Hepatocyte (in vitro differentiated cells): ENCODE measurements around the gene CMTM4. TPM values are rescaled to one million over a fixed set of nuclear protein-coding genes. Genes with fewer than 3 reads are reported as not detected.

ENCODE experiments used
- DNase-seq: peaks from one replicate; pipeline ENCODE4 v3.0.0-alpha.2; 2016; ENCODE audit warnings: low spot score
- H2AFZ ChIP-seq: fragments of 200-600 bp; sonication (generic); 2 replicates; pipeline ENCODE4 v1.6.0; 2016; ENCODE audit warnings: antibody characterized with exemption, mild to moderate bottlenecking
- H3K27ac ChIP-seq: fragments of 200-600 bp; sonication (generic); 2 replicates; pipeline ENCODE4 v1.5.1; 2016; ENCODE audit warnings: mild to moderate bottlenecking
- H3K27me3 ChIP-seq: fragments of 200-600 bp; sonication (generic); 2 replicates; pipeline ENCODE4 v1.6.1; 2016
- H3K36me3 ChIP-seq: fragments of 200-600 bp; sonication (generic); replicated peaks from 2 replicates; pipeline ENCODE4 v1.5.1; 2016; ENCODE audit warnings: low read depth; ENCODE audit not compliant: insufficient read depth
- H3K4me1 ChIP-seq: fragments of 200-600 bp; sonication (generic); 2 replicates; pipeline ENCODE4 v1.5.1; 2016; ENCODE audit warnings: mild to moderate bottlenecking, moderate library complexity; ENCODE audit not compliant: insufficient read depth
- H3K4me2 ChIP-seq: fragments of 200-600 bp; sonication (generic); 2 replicates; pipeline ENCODE4 v1.6.0; 2016
- H3K4me3 ChIP-seq: fragments of 200-600 bp; sonication (generic); 2 replicates; pipeline ENCODE4 v1.5.1; 2016; ENCODE audit warnings: mild to moderate bottlenecking
- H3K79me2 ChIP-seq: fragments of 200-600 bp; sonication (generic); 2 replicates; pipeline ENCODE4 v1.6.0; 2017; ENCODE audit warnings: mild to moderate bottlenecking
- H3K9me2 ChIP-seq: fragments of 200-600 bp; sonication (generic); replicated peaks from 2 replicates; pipeline ENCODE4 v1.6.0; 2017; ENCODE audit warnings: mild to moderate bottlenecking; ENCODE audit not compliant: insufficient read depth
- H3K9me3 ChIP-seq: fragments of 200-600 bp; sonication (generic); 2 replicates; pipeline ENCODE4 v1.5.1; 2016; ENCODE audit warnings: low read depth, mild to moderate bottlenecking
- H4K20me1 ChIP-seq: fragments of 200-600 bp; sonication (generic); 2 replicates; pipeline ENCODE4 v1.6.0; 2016; ENCODE audit warnings: mild to moderate bottlenecking; ENCODE audit not compliant: insufficient read depth, poor library complexity, severe bottlenecking
- CTCF ChIP-seq: fragments of 200-600 bp; sonication (generic); IDR thresholded peaks from 2 replicates; pipeline ENCODE4 v1.5.1; 2016; ENCODE audit warnings: antibody characterized with exemption, mild to moderate bottlenecking; ENCODE audit not compliant: poor library complexity
- EZH2 ChIP-seq: fragments of 200-600 bp; sonication (generic); IDR thresholded peaks from 2 replicates; pipeline ENCODE4 v1.6.1; 2016; ENCODE audit warnings: antibody characterized with exemption, mild to moderate bottlenecking, borderline replicate concordance
- EZH2phosphoT487 ChIP-seq: fragments of 200-600 bp; sonication (generic); IDR thresholded peaks from one replicate; pipeline ENCODE4 v1.6.1; 2018; ENCODE audit warnings: antibody characterized with exemption, mild to moderate bottlenecking, low read depth, moderate library complexity; ENCODE audit not compliant: unreplicated experiment, severe bottlenecking
- WGBS: methylation state at CpG from one replicate; pipeline ENCODE4 v1.1.6; 2016; ENCODE audit warnings: low lambda C conversion rate; ENCODE audit errors: missing lambda C conversion rate; 5-methylcytosine and 5-hydroxymethylcytosine counted together
- polyA plus RNA-seq: library from polyadenylated mRNA; unstranded; fragments of >200 nt; fragmentation: Nextera tagmentation; extraction: Ambion mirVana; gene quantifications from 2 replicates; pipeline ENCODE4 v1.2.1, GENCODE V29; 2016
- total RNA-seq: library from RNA; depleted of rRNA; stranded (reverse); fragments of >200 nt; gene quantifications from 2 replicates; pipeline ENCODE4 v1.2.3, GENCODE V29; 2014

The CMTM4 gene
- total and polyA plus RNA-seq, 2 experiments from 2014 or later: 19.2 to 77.9 TPM

GRCh38 chr16:66649636-66650205 lies 46.8 kb downstream of the CMTM4 start:
- DNase-seq: peak; percentile 20
- no peaks in the 10 kb centered on the region for H3K9me2 ChIP-seq
- H3K4me1 ChIP-seq: no peaks in the 10 kb centered on the region
- H2AFZ ChIP-seq: no peak overlapping the region
- H3K27ac ChIP-seq: no peak overlapping the region
- H3K79me2 ChIP-seq: peaks cover 87% of the 10 kb centered on the region
- no peak overlapping the region for H3K4me3 ChIP-seq
- no peak overlapping the region for H3K4me2 ChIP-seq
- no peaks in the 10 kb centered on the region for H3K9me3 ChIP-seq
- no peaks in the 10 kb centered on the region for H3K36me3 ChIP-seq
- no peak for TF ChIP-seq EZH2phosphoT487
- TF ChIP-seq CTCF: no peak
- TF ChIP-seq EZH2: no peak
- WGBS: 80% methylated on average over 9 of the region's 9 CpGs
- no peaks in the 10 kb centered on the region for H3K27me3 ChIP-seq
- peaks cover 13% of the 10 kb centered on the region for H4K20me1 ChIP-seq

GRCh38 chr16:66649167-66649566 lies 47.4 kb downstream of the CMTM4 start:
- H3K27me3 ChIP-seq: no peaks in the 10 kb centered on the region
- H3K9me3 ChIP-seq: no peaks in the 10 kb centered on the region
- H3K4me3 ChIP-seq: no peak overlapping the region
- H3K36me3 ChIP-seq: no peaks in the 10 kb centered on the region
- H3K4me1 ChIP-seq: no peaks in the 10 kb centered on the region
- DNase-seq: no peak
- TF ChIP-seq CTCF (no peak), EZH2 (no peak), EZH2phosphoT487 (no peak)
- peaks cover 86% of the 10 kb centered on the region for H3K79me2 ChIP-seq
- no peak overlapping the region for H2AFZ ChIP-seq
- H4K20me1 ChIP-seq: peaks cover 13% of the 10 kb centered on the region
- 100% methylated on average over 2 of the region's 2 CpGs for WGBS
- no peak overlapping the region for H3K4me2 ChIP-seq
- H3K27ac ChIP-seq: no peak overlapping the region
- H3K9me2 ChIP-seq: no peaks in the 10 kb centered on the region

GRCh38 chr16:66647866-66648265 lies 48.7 kb downstream of the CMTM4 start:
- WGBS: 90% methylated on average over 1 of the region's 1 CpG

More at GRCh38 chr16:66647866-66648265, 48.7 kb downstream of the CMTM4 start:
- DNase-seq: no peak
- Histone ChIP-seq H3K9me2 (no peaks in the 10 kb centered on the region), H4K20me1 (peaks cover 13% of the 10 kb centered on the region), H3K4me2 (no peak overlapping the region), H3K4me1 (no peaks in the 10 kb centered on the region), H3K9me3 (no peaks in the 10 kb centered on the region), H3K36me3 (no peaks in the 10 kb centered on the region), H2AFZ (no peak overlapping the region), H3K27ac (no peak overlapping the region), H3K4me3 (no peak overlapping the region), H3K79me2 (peaks cover 84% of the 10 kb centered on the region), H3K27me3 (no peaks in the 10 kb centered on the region)
- TF ChIP-seq CTCF (no peak), EZH2phosphoT487 (no peak), EZH2 (no peak)
